Pons (tissue), 1 donor: ENCODE data around the gene NKX3-2.

Experiments
- DNase-seq: peaks from one replicate; pipeline ENCODE4 v3.0.0-alpha.2; 2016; ENCODE audit warnings: low spot score

The NKX3-2 gene

DNA sequence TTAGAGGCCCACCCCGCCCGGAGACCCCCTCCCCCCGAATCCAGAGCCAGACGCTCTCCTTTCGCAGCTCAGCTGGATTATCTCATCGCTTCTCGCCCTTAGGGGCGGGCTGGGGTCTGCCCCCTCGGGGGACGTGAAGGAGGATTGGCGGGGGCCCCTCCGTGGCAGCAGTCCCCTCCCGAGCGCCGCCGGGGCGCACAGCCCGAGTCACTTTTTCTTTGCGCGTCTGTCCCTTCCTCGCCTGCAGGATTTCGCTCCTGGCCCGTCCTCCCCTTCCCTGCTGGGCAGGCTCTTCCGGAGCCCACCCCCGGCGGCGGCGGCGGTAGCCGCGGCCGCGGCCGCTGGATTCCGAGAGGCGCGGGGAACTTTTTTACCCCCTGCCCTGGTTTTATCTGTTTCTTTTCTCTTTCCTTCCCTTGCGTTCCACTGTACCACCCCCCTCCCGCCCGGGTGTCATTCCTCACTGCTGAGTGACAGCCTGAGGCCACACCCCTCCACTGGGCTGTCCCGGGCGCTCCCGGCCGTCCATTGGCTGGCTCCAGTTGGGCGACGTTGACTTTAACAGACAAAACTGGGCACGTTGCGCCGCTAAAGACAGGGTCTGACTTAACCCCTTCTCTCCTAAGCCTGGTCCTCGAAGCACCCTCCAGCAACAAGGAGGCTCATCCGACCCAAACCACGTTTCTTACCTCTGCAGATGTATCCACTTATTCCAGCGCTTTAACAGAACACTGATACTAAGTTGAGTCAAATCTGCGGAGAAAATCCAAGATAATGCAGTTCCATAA, 492 bp upstream of the NKX3-2 start:
- DNase-seq, result peak; percentile 20

DNA sequence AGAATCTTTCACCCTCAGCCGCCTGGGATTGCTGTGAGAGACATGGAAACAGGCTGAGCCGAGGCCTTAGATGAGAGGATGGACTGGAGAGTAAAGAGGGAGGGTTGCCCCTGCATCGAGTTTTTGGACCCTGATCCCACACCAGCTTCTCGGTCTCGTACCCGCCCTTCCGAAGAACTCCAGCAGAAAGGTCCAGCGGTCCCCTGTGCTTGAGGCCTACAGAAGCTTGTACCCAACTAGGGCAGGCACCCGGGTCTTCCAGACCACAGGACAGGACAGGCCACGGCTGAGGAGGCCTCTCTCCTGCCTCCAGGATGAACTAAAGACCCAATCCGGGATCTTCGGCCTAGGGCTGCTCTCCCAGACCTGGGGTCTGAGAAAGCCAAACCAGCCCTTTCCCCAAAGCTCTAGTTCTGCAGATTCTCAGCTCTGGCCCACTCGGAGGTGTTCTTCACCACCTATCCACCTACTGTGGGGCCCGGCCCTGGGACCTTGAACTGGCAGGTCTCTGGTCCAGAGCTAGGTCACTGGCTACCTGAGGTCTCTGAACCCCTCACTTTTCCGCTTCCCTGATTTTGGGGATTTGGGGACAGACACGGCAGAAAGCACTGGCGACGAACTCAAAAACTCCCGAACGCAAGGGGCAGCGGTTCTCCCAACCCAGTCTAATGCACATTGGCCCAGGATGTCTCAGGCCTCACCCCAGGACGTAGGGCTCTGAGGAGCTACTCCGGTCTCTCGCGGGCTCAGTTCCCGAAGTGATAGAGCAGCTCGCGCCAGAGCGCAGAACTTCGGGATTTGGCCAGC, 1.1 kb downstream of the NKX3-2 start:
- DNase-seq, result no peak

GRCh38 chr4:13542577-13543031, 1.7 kb downstream of the NKX3-2 start:
- no peak for DNase-seq

DNA sequence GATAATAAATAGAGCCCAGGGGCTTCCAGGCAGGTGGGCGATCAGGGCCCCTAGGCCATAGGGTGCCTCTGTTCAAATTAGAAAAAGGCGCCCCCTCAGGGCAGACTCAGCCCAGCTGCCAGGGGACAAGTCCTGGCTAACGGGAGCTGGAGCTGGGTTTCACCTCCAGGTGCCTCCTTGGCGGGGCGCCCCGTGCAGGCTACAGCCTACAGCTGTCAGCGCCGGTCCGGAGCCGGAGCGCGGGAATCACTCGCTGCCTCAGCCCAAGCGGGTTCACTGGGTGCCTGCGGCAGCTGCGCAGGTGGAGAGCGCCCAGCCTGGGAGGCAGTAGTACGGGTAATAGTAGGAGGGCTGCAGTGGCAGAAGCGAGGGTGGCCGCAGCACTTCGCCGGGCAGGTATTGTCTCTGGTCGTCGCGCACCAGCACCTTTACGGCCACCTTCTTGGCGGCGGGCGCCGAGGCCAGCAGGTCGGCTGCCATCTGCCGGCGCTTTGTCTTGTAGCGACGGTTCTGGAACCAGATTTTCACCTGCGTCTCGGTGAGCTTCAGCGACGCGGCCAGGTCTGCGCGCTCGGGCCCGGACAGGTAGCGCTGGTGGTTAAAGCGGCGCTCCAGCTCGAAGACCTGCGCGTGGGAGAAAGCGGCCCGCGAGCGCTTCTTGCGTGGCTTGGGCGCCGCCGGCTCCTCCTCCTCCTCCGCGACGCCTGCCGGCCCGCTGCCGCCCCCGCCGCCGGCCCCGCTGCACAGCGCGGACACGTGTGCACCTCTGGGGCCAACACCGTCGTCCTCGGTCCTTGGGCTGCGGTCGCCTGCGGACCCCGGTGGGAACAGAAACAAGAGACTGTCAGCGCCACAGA, 2.4 kb downstream of the NKX3-2 start:
- no peak for DNase-seq

DNA sequence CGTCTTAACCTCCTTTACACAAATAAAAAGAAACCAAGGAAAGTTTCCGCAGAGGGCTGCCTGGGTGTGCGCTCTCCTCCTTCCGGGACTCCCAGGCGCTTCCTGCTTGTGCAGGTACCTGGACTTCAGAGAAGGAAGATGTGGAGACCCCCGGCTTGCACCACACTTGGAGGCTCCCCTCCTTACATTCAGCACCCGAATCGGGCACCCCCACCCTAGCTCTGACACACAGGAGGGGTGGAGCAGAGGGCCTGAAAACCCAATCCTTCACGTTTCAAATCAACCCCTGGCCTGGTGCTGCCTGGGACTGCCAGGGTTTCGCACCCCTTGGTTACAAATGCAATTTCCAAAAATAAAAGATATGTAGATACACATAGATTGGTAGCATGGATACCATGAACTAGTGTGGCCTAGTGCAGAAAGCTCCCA, 3.1 kb downstream of the NKX3-2 start:
- no peak for DNase-seq

- no peak for DNase-seq
Observed at GRCh38 chr4:13540446-13541175, 3.7 kb downstream of the NKX3-2 start.

- DNase-seq, result no peak
Observed at GRCh38 chr4:13539619-13540445, 4.5 kb downstream of the NKX3-2 start.

- DNase-seq, result no peak
Observed at GRCh38 chr4:13539047-13539618, 5.2 kb downstream of the NKX3-2 start.

GRCh38 chr4:13538427-13538973, 5.8 kb downstream of the NKX3-2 start:
- no peak for DNase-seq

GRCh38 chr4:13537832-13538177, 6.5 kb downstream of the NKX3-2 start:
- DNase-seq, result no peak

DNA sequence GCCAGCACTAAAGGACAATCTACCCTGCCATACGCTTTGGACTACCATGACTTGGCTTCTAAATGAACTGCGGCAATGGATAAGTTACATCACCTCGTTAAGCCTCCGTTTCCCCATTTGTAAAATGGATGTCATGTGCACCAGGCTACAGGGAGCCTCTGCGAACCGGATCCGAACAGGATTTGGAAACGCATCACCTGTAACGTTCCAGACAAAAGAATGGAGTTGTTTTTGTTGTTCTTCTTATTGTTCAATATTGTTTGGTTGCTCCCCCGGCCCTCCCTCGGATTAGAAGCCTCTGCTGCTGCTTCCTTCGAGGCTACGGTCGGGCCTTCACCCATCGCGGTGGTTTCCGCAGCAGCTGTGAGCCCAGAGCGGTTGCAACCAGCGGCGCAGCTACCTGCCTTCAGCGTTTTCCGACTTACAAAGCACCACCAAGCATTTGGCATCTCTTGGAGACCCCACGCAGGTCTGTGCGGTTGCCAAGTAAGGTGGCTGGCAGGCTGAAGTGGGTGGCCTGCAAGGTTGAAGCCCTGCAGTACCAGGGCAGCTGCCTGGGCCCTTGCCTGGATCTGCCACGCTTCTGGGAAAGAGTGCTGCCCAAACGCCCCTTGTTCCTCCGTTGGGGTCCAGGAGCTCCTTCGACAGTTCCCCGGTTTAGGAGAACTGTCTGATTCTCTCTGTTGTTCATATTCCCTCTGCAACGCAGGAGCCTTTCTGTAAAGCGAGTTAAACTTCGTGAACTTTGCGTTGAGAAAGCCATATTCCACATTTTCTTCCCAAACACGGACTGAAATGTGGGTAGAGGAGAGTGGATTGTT, 7.1 kb downstream of the NKX3-2 start:
- no peak for DNase-seq

DNA sequence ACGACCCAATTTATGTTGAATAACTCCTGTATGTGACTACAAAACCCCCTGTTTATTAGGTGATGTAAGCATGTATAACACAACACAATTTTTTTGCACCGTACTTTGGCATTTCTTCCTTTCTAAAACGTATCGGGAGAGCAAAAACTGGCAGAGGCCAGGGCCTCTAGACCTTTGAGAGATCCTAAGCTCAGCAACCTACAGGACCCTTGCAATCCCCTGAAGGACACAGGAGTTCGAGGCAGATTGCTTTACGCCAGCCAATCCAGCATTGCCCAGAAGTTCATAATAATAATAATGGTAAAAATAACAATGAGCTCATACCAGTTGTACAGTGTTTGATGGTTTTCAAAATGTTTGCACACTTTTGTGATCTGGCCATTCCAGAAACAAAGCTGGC, 7.7 kb downstream of the NKX3-2 start:
- DNase-seq, result no peak

DNA sequence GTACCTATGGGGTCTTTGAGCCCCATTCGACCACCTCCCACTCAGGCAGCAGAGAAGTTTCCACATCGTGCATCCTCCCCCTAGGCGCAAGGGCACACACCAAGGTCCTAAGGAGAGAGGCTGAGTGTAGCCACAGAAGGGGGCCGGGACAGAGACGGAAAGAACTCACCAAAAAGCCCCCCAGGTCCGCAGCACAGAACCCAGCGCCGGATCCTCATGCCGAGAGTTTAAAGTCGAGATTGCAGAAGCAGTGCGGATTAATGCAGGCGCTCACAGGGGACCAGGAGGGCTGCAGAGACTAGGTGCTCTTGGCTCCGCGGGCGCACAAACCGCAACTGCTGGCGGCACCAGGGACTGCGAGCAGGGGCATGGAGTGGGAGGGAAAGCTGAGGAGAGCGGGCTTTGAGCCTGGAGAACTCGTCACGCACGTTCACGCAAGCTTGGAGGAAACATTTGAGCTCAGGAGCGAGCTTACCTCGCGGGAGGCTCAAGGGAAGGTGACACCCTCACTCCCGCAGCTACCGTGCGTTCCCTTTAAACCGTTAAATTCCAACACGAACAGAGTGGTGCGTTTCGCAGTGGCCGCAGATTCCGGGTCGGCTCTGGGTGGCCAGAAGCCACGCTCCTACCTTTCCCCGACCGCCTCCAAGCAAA, 8.5 kb downstream of the NKX3-2 start:
- DNase-seq, result no peak

DNA sequence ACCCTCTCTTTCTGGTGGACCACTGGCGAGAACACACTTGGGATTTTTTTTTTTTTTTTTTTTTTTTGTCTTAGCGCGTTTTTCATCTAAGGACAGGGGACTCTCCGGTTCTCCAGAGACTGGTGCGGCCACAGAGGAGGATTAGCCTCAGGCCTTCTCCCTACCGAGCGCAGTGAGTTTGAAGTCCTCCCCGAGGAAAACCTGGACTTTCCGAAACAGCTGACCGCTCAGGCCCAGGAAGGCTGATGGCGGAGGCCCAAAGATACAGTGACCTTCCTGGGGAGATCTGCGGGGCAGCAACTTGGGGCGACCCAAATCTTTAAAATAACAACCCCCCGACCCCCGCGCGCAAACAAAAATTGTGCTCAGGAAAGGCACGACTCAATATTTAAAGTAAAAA, 9.2 kb downstream of the NKX3-2 start:
- DNase-seq, result no peak

GRCh38 chr4:13534344-13535063, 9.8 kb downstream of the NKX3-2 start:
- no peak for DNase-seq

DNA sequence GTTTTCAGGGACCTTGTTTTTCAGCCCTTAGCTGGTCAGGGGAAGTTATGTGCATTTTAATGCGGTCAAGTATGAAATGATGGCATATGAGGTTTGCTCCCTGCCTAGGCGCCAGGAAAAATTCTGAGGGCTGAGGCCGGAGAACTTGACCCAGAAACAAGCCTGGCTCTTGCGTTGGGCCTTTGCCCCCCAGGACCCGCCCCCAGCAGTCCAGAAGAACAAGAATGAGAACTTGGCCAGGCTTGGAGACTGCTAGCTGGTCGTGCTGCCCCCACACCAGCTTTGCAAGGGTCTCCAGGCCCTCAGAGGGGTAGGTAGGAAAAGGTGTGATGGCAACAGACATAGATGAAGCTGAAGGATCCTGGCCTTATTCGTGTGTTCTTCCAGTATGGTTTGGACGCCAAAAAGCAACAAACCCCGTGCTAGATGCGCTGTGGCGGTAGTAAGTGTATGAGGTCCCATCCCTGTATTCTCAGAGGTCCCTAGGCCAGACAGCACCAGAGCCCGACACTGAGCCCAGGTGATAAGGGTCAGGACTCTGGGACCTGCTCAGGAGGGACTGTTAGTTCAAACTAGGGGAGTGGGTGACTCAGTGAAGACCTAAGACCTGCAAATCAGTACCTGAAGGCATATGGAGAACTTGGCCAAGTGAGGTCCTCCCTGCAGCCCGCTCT, 10.5 kb downstream of the NKX3-2 start:
- no peak for DNase-seq

DNA sequence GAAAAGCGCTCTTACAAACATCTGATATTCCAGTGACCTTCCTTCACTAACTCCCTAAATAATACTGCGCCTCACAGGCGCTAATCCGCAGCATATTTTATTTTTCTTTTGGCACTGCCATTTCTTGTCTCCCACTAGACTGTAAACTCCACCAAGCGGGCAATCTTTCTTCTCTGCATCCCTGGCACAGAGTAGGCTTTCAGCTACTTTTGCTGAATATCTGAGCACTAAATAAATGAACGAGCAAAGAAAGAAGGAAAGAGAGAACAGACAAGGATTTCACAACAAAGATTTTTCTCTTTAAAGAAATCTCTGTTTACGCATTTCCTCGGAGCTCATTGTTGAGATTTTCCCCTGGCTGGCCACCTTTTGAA, 12.7 kb downstream of the NKX3-2 start:
- DNase-seq, result no peak
